ENCODE data around the gene THADA. TPM values are rescaled to one million over a fixed set of nuclear protein-coding genes. Genes with fewer than 3 reads are reported as not detected.

THADA gene
- total RNA-seq, 1 experiment from 2014 or later = 23.7 TPM

GRCh38 chr2:43462866-43463641, 132.8 kb downstream of the THADA start:
- Histone ChIP-seq H3K27me3 (ENCODE audit: control insufficient read depth, insufficient read depth, low read length) (no peaks in the 10 kb centered on the region), H3K36me3 (replicated peaks; ENCODE audit: control insufficient read depth, insufficient read depth, low read length) (no peaks in the 10 kb centered on the region), H3K4me3 (ENCODE audit: insufficient read depth, low read depth, low read length) (no peak overlapping the region)
- DNase-seq = no peak

- DNase-seq = no peak
- H3K4me3 ChIP-seq (ENCODE audit: insufficient read depth, low read depth, low read length) = no peak overlapping the region
- no peaks in the 10 kb centered on the region for H3K36me3 ChIP-seq (replicated peaks; ENCODE audit: control insufficient read depth, insufficient read depth, low read length)
- no peaks in the 10 kb centered on the region for H3K27me3 ChIP-seq (ENCODE audit: control insufficient read depth, insufficient read depth, low read length)
Observed at GRCh38 chr2:43461453-43462073, 134.3 kb downstream of the THADA start.

DNA sequence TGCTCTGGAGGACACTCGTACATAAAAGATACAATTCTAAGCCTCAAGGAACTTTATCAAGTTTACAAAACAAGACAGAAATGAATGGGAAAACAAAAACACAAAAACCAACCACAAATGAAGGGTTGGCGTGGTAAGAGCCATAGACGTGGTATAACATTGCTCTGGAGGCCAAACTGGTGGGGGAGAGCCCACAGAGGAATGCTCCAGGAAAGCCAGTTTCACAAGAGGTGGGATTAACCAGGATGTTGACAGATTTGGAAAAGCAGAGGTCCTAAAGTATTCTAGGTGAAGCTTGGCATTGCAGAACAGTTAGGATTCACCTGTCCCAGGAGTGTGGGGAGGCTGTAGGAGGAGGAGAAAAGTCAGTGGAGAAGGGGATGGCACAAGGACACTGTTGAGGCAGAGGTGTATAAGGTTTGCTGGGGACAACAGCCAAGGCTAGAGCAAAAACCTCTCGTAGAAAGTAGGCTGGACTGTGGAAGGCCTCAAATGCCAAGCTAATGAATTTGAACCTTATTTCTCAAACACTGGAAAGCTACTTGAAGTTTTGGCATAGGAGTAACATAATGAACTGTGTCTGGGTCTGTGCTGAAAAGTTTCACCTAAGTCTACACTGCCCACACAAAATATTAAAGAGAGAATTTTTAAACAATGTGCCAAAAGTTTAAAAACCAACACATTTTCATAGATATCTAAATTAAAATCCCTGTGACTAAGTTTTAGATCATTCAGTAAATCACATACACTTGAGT, 135.1 kb downstream of the THADA start:
- no peak for DNase-seq
- Histone ChIP-seq H3K4me3 (ENCODE audit: insufficient read depth, low read depth, low read length) (no peak overlapping the region), H3K27me3 (ENCODE audit: control insufficient read depth, insufficient read depth, low read length) (no peaks in the 10 kb centered on the region), H3K36me3 (replicated peaks; ENCODE audit: control insufficient read depth, insufficient read depth, low read length) (no peaks in the 10 kb centered on the region)

- no peaks in the 10 kb centered on the region for H3K36me3 ChIP-seq (replicated peaks; ENCODE audit: control insufficient read depth, insufficient read depth, low read length)
- no peaks in the 10 kb centered on the region for H3K27me3 ChIP-seq (ENCODE audit: control insufficient read depth, insufficient read depth, low read length)
- DNase-seq = no peak
- H3K4me3 ChIP-seq (ENCODE audit: insufficient read depth, low read depth, low read length) = no peak overlapping the region
Observed at GRCh38 chr2:43460174-43460546, 135.7 kb downstream of the THADA start.

DNA sequence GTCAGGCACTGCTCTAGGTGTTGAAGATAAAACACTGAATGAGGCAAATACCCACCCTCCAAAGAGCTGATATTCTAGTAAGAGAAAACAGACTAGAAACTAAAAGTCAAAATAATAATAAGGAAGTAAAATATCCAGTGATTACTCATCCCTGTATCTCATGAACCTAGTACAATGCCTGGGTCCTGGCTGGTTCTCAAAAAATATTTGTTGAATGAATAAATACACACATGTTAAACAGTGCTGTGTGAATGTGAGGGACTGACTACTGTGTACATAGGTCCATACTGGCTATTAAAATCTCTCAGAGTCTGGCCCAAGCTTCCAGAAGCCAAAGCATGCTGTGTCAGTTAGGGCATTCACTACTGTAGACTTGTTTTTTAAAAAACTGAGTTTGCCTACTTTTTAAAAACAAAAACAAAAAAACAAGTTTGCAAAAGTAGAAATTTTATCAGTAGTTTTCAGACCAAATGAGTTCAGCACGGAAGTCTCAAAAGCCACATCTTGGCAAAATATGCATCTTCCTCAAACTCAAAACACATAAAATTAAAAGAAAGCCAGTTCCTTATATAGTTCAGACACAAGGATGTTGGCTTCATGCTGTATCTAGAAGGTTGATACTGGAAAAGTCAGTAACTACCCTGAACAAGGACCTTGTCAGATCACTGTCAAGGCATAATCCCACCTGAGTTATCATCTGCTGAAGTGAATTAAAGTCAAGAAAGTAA, 136.2 kb downstream of the THADA start:
- no peaks in the 10 kb centered on the region for H3K27me3 ChIP-seq (ENCODE audit: control insufficient read depth, insufficient read depth, low read length)
- no peaks in the 10 kb centered on the region for H3K36me3 ChIP-seq (replicated peaks; ENCODE audit: control insufficient read depth, insufficient read depth, low read length)
- H3K4me3 ChIP-seq (ENCODE audit: insufficient read depth, low read depth, low read length) = no peak overlapping the region
- no peak for DNase-seq

GRCh38 chr2:43458014-43458628, 137.7 kb downstream of the THADA start:
- DNase-seq = no peak
- H3K36me3 ChIP-seq (replicated peaks; ENCODE audit: control insufficient read depth, insufficient read depth, low read length) = no peaks in the 10 kb centered on the region
- H3K4me3 ChIP-seq (ENCODE audit: insufficient read depth, low read depth, low read length) = no peak overlapping the region
- no peaks in the 10 kb centered on the region for H3K27me3 ChIP-seq (ENCODE audit: control insufficient read depth, insufficient read depth, low read length)

GRCh38 chr2:43455731-43456642, 139.9 kb downstream of the THADA start:
- no peak for DNase-seq
- H3K27me3 ChIP-seq (ENCODE audit: control insufficient read depth, insufficient read depth, low read length) = no peaks in the 10 kb centered on the region
- H3K4me3 ChIP-seq (ENCODE audit: insufficient read depth, low read depth, low read length) = no peak overlapping the region
- no peaks in the 10 kb centered on the region for H3K36me3 ChIP-seq (replicated peaks; ENCODE audit: control insufficient read depth, insufficient read depth, low read length)

GRCh38 chr2:43455296-43455695, 140.5 kb downstream of the THADA start:
- Histone ChIP-seq H3K4me3 (ENCODE audit: insufficient read depth, low read depth, low read length) (no peak overlapping the region), H3K27me3 (ENCODE audit: control insufficient read depth, insufficient read depth, low read length) (no peaks in the 10 kb centered on the region)
- DNase-seq = no peak

GRCh38 chr2:43454791-43455190, 141.0 kb downstream of the THADA start:
- no peaks in the 10 kb centered on the region for H3K27me3 ChIP-seq (ENCODE audit: control insufficient read depth, insufficient read depth, low read length)
- no peak for DNase-seq
- H3K36me3 ChIP-seq (replicated peaks; ENCODE audit: control insufficient read depth, insufficient read depth, low read length) = no peaks in the 10 kb centered on the region
- no peak overlapping the region for H3K4me3 ChIP-seq (ENCODE audit: insufficient read depth, low read depth, low read length)

More at GRCh38 chr2:43455296-43455695, 140.5 kb downstream of the THADA start:
- H3K36me3 ChIP-seq (replicated peaks; ENCODE audit: control insufficient read depth, insufficient read depth, low read length) = no peaks in the 10 kb centered on the region

GRCh38 chr2:43453179-43454170, 142.4 kb downstream of the THADA start:
- H3K27me3 ChIP-seq (ENCODE audit: control insufficient read depth, insufficient read depth, low read length) = no peaks in the 10 kb centered on the region
- no peak for DNase-seq
- H3K4me3 ChIP-seq (ENCODE audit: insufficient read depth, low read depth, low read length) = no peak overlapping the region
- no peaks in the 10 kb centered on the region for H3K36me3 ChIP-seq (replicated peaks; ENCODE audit: control insufficient read depth, insufficient read depth, low read length)

DNA sequence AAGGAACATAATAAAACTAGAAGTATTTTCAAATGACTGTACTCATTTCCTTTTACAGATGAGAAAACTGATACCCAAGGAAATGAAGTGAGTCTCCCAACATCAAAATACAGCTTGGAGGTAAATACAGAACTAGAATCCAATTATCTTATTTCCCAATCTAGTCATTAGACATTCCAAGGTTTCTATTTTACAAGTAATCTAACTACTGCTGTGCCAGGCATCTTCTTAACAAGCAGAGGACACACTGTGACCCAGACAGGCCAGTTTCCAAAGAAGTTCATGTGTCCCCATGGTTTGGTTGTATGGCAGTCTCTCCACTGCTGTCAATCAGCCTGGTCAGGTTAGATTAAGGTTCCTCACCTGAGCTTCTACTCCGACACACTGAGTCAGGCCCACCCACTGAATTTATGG, 143.5 kb downstream of the THADA start:
- Histone ChIP-seq H3K27me3 (ENCODE audit: control insufficient read depth, insufficient read depth, low read length) (no peaks in the 10 kb centered on the region), H3K4me3 (ENCODE audit: insufficient read depth, low read depth, low read length) (no peak overlapping the region), H3K36me3 (replicated peaks; ENCODE audit: control insufficient read depth, insufficient read depth, low read length) (no peaks in the 10 kb centered on the region)
- DNase-seq = no peak

DNA sequence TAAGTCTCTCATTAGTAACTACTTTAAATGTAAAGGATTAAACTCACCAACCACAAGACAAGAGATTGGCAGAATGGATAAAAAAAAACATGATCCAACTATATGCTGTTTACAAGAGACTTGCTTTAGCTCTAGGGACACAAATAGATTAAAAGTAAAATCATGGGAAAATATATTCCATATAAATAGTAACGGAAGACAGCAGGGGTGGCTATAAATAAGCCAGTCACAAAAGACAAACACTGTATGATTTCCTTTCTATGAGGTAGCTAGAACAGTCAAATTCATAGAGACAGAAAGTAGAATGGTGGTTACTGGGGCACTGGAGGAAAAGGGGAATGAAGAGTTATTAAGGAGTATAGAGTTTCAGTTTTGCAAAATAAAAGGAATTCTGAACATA, 145.2 kb downstream of the THADA start:
- Histone ChIP-seq H3K4me3 (ENCODE audit: insufficient read depth, low read depth, low read length) (no peak overlapping the region), H3K36me3 (replicated peaks; ENCODE audit: control insufficient read depth, insufficient read depth, low read length) (no peaks in the 10 kb centered on the region), H3K27me3 (ENCODE audit: control insufficient read depth, insufficient read depth, low read length) (no peaks in the 10 kb centered on the region)
- DNase-seq = no peak

DNA sequence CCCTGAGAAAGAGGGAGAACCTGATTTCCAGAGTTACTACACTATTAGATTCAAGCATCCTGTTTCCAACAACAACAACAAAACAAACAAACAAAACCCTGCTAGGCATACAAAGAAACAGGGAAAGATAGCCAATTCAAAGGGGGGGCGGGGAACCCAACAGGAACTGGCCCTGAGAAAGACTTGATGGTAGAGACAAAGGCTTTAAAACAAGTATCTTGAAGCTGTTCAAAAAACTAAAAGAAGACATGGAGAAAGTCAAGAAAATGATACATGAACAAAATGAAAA, 147.1 kb downstream of the THADA start:
- Histone ChIP-seq H3K27me3 (ENCODE audit: control insufficient read depth, insufficient read depth, low read length) (no peaks in the 10 kb centered on the region), H3K4me3 (ENCODE audit: insufficient read depth, low read depth, low read length) (no peak overlapping the region), H3K36me3 (replicated peaks; ENCODE audit: control insufficient read depth, insufficient read depth, low read length) (no peaks in the 10 kb centered on the region)
- DNase-seq = no peak

All from H7 (cell line).